Measurements from ENCODE around the gene CFAP65. TPM values are rescaled to one million over a fixed set of nuclear protein-coding genes. Genes with fewer than 3 reads are reported as not detected.
A peak's percentile ranks its signal among the peaks of the same experiment; 100 is the strongest.

Gene CFAP65
- total RNA-seq, 1 donor from 2014 or later: not detected

DNA sequence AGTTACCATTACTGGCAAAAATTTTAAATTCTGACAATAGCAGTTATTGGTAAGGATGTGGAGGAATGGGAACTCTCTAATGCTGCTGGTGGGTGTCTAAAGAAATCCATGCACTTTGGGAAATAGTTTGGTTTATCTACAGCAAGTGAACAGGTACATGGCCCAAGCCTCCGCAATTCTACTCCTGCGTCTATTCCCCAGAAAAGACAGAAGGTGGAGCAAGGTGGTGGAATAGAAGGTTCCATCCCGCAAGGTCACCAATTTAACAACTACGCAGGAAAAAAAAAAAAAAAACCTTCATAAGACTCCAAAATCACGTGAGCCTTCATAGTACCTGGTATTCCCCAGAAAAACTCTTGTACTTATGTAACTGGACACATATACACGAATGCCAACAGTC lies 6.5 kb downstream of the CFAP65 start:
- Mint-ChIP-seq H3K9me3 (no peaks in the 10 kb centered on the region), H3K27ac (no peak overlapping the region), H3K27me3 (ENCODE audit: low read depth) (peaks cover 86% of the 10 kb centered on the region), H3K36me3 (no peaks in the 10 kb centered on the region), H3K4me3 (no peak overlapping the region), H3K4me1 (peaks cover 2% of the 10 kb centered on the region)
- DNase-seq (ENCODE audit: low spot score in 2 of 2, unreplicated experiment in 2 of 2): no peak
- no peak for TF ChIP-seq CTCF (IDR thresholded peaks at IDR 0.05; ENCODE audit: unreplicated experiment)

GRCh38 chr2:219032051-219032745 lies 9.1 kb downstream of the CFAP65 start:
- H3K9me3 Mint-ChIP-seq: no peaks in the 10 kb centered on the region
- peaks cover 84% of the 10 kb centered on the region for H3K27me3 Mint-ChIP-seq (ENCODE audit: low read depth)
- no peak for DNase-seq (ENCODE audit: low spot score in 2 of 2, unreplicated experiment in 2 of 2)
- no peak overlapping the region for H3K27ac Mint-ChIP-seq
- no peaks in the 10 kb centered on the region for H3K36me3 Mint-ChIP-seq
- TF ChIP-seq CTCF (IDR thresholded peaks at IDR 0.05; ENCODE audit: unreplicated experiment): no peak
- H3K4me3 Mint-ChIP-seq: no peak overlapping the region
- H3K4me1 Mint-ChIP-seq: peaks cover 3% of the 10 kb centered on the region

DNA sequence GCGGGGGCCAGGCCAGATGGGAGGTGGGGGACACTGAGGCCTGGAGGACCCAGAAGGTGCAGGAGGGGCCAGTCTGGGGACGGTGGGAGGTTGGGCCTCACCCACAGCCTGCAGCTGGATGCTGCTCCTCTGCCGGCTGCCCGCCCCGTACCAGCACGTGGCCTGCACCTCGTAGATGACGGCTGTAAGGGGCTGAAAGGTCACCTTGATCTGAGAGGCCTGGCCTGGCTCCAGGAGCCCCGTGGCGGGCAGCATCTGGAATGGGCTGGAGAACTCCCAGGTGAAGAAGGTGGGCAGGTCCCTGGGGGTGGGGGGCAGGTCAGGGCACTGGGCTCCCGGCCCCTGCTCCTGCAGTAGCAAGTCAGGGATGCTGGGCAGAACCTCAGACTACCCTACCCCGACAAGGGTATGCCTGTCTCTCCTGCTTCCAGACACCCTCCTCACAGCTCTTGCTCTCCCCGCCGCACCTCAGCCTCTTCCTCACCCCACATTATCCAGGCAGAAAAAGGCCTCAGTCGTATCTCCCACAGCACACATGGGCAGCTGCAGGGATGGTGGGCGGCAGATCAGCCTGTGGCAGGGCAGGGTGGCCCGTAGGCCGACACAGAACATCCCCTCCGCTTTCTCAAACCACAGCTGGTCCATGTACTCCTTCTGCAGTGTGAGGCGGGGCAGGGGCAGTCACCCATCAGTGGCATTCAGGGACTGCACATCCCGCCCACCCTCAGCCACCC lies 10.1 kb downstream of the CFAP65 start:
- Mint-ChIP-seq H3K36me3 (no peaks in the 10 kb centered on the region), H3K27ac (no peak overlapping the region), H3K9me3 (no peaks in the 10 kb centered on the region), H3K4me3 (no peak overlapping the region), H3K4me1 (peaks cover 3% of the 10 kb centered on the region), H3K27me3 (ENCODE audit: low read depth) (peaks cover 82% of the 10 kb centered on the region)
- TF ChIP-seq CTCF (IDR thresholded peaks at IDR 0.05; ENCODE audit: unreplicated experiment): no peak
- no peak for DNase-seq (ENCODE audit: low spot score in 2 of 2, unreplicated experiment in 2 of 2)

DNA sequence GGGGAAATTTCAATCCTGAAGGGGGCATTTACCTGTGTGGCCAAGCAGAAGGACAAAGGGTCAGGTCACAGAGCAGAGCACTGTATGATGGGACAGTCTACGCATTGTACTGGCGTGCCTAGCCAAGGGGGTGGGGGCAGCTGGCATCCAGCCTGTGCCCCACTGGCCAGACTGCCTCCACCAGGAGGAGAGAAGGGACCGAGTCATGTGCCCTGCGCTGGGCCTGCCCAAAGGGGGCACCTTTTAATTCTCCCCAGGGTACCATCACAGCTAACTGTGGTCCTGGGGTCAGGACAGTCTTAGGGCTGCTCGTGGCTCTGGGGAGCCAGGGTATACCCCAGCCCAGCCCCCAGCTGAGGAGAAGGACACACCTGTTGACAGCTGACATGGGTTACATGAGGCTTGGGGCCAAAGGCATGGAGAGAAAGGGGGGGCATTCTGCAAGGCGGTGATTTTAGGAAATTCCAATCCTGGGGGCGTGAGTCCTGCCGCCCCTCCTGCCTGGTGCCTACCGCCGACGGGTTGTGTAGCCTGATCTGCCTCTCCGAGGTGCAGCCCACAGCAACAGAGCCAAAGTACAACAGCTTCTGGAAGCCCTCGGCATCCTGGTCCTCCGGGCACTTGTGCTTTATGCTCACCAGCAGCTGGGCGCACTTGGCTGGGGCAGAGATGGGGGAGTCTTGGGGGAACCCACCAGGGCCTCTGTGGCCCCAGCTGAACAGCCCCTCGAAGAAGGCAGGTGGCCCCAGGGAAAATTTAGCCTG lies 11.0 kb downstream of the CFAP65 start:
- no peak for DNase-seq (ENCODE audit: low spot score in 2 of 2, unreplicated experiment in 2 of 2)
- no peak for TF ChIP-seq CTCF (IDR thresholded peaks at IDR 0.05; ENCODE audit: unreplicated experiment)
- Mint-ChIP-seq H3K4me3 (no peak overlapping the region), H3K9me3 (no peaks in the 10 kb centered on the region), H3K36me3 (no peaks in the 10 kb centered on the region), H3K4me1 (peaks cover 3% of the 10 kb centered on the region), H3K27ac (no peak overlapping the region), H3K27me3 (ENCODE audit: low read depth) (peaks cover 81% of the 10 kb centered on the region)

GRCh38 chr2:219029829-219030165 lies 11.5 kb downstream of the CFAP65 start:
- Mint-ChIP-seq H3K27ac (no peak overlapping the region), H3K4me3 (no peak overlapping the region), H3K4me1 (peaks cover 3% of the 10 kb centered on the region), H3K36me3 (no peaks in the 10 kb centered on the region), H3K9me3 (no peaks in the 10 kb centered on the region), H3K27me3 (ENCODE audit: low read depth) (peaks cover 81% of the 10 kb centered on the region)
- DNase-seq (ENCODE audit: low spot score in 2 of 2, unreplicated experiment in 2 of 2): peak; percentile 72 to 88
- TF ChIP-seq CTCF (IDR thresholded peaks at IDR 0.05; ENCODE audit: unreplicated experiment): peak; percentile 98
